ENCODE data around the gene TBCE. TPM values are rescaled to one million over a fixed set of nuclear protein-coding genes. Genes with fewer than 3 reads are reported as not detected.
"Not testable (repeated sequence)": the region's sequence is repeated elsewhere in the genome, so short reads cannot be mapped to it uniquely, and the experiment has no call there.

TBCE gene
- total RNA-seq, 1 donor = 5.0 TPM

- no peak overlapping the region for H3K4me3 ChIP-seq (ENCODE audit: low read length)
- no peaks in the 10 kb centered on the region for H3K27me3 ChIP-seq (ENCODE audit: insufficient read depth, low read length)
Measured at GRCh38 chr1:235448616-235449015, 81.4 kb downstream of the TBCE start.

GRCh38 chr1:235450433-235450832 is 83.2 kb downstream of the TBCE start:
- Histone ChIP-seq H3K4me1 (ENCODE audit: insufficient read depth, low read length) (no peaks in the 10 kb centered on the region), H3K27me3 (ENCODE audit: insufficient read depth, low read length) (no peaks in the 10 kb centered on the region), H3K9me3 (ENCODE audit: low read depth, low read length) (no peaks in the 10 kb centered on the region), H3K4me3 (ENCODE audit: low read length) (no peak overlapping the region)

More at GRCh38 chr1:235448616-235449015, 81.4 kb downstream of the TBCE start:
- Histone ChIP-seq H3K9me3 (ENCODE audit: low read depth, low read length) (no peaks in the 10 kb centered on the region), H3K4me1 (ENCODE audit: insufficient read depth, low read length) (no peaks in the 10 kb centered on the region)

- Histone ChIP-seq H3K4me3 (ENCODE audit: low read length) (no peak overlapping the region), H3K27me3 (ENCODE audit: insufficient read depth, low read length) (no peaks in the 10 kb centered on the region), H3K9me3 (ENCODE audit: low read depth, low read length) (no peaks in the 10 kb centered on the region), H3K4me1 (ENCODE audit: insufficient read depth, low read length) (no peaks in the 10 kb centered on the region)
Measured at GRCh38 chr1:235450886-235451483, 83.8 kb downstream of the TBCE start.

- no peaks in the 10 kb centered on the region for H3K4me1 ChIP-seq (ENCODE audit: insufficient read depth, low read length)
- H3K9me3 ChIP-seq (ENCODE audit: low read depth, low read length) = no peaks in the 10 kb centered on the region
- H3K27me3 ChIP-seq (ENCODE audit: insufficient read depth, low read length) = no peaks in the 10 kb centered on the region
- no peak overlapping the region for H3K4me3 ChIP-seq (ENCODE audit: low read length)
Measured at GRCh38 chr1:235454021-235454420, 86.8 kb downstream of the TBCE start.

GRCh38 chr1:235455097-235455496 is 87.9 kb downstream of the TBCE start:
- Histone ChIP-seq H3K4me1 (ENCODE audit: insufficient read depth, low read length) (no peaks in the 10 kb centered on the region), H3K27me3 (ENCODE audit: insufficient read depth, low read length) (no peaks in the 10 kb centered on the region), H3K9me3 (ENCODE audit: low read depth, low read length) (no peaks in the 10 kb centered on the region), H3K4me3 (ENCODE audit: low read length) (no peak overlapping the region)

GRCh38 chr1:235455823-235456222 is 88.6 kb downstream of the TBCE start:
- no peaks in the 10 kb centered on the region for H3K27me3 ChIP-seq (ENCODE audit: insufficient read depth, low read length)

GRCh38 chr1:235457856-235458255 is 90.6 kb downstream of the TBCE start:
- H3K4me3 ChIP-seq (ENCODE audit: low read length); H3K9me3 ChIP-seq (ENCODE audit: low read depth, low read length); H3K27me3 ChIP-seq (ENCODE audit: insufficient read depth, low read length); H3K4me1 ChIP-seq (ENCODE audit: insufficient read depth, low read length): not testable (repeated sequence)

More at GRCh38 chr1:235455823-235456222, 88.6 kb downstream of the TBCE start:
- no peaks in the 10 kb centered on the region for H3K4me1 ChIP-seq (ENCODE audit: insufficient read depth, low read length)
- H3K4me3 ChIP-seq (ENCODE audit: low read length) = no peak overlapping the region
- H3K9me3 ChIP-seq (ENCODE audit: low read depth, low read length) = no peaks in the 10 kb centered on the region

- no peaks in the 10 kb centered on the region for H3K4me1 ChIP-seq (ENCODE audit: insufficient read depth, low read length)
- no peaks in the 10 kb centered on the region for H3K27me3 ChIP-seq (ENCODE audit: insufficient read depth, low read length)
- no peaks in the 10 kb centered on the region for H3K9me3 ChIP-seq (ENCODE audit: low read depth, low read length)
- no peak overlapping the region for H3K4me3 ChIP-seq (ENCODE audit: low read length)
Measured at GRCh38 chr1:235460770-235461169, 93.5 kb downstream of the TBCE start.

- Histone ChIP-seq H3K27me3 (ENCODE audit: insufficient read depth, low read length) (no peaks in the 10 kb centered on the region), H3K4me1 (ENCODE audit: insufficient read depth, low read length) (no peaks in the 10 kb centered on the region), H3K4me3 (ENCODE audit: low read length) (no peak overlapping the region), H3K9me3 (ENCODE audit: low read depth, low read length) (no peaks in the 10 kb centered on the region)
Measured at GRCh38 chr1:235461954-235462353, 94.7 kb downstream of the TBCE start.

- not testable (repeated sequence) for H3K4me1 ChIP-seq (ENCODE audit: insufficient read depth, low read length); H3K27me3 ChIP-seq (ENCODE audit: insufficient read depth, low read length); H3K9me3 ChIP-seq (ENCODE audit: low read depth, low read length); H3K4me3 ChIP-seq (ENCODE audit: low read length)
Measured at GRCh38 chr1:235462832-235463231, 95.6 kb downstream of the TBCE start.

GRCh38 chr1:235465066-235465465 is 97.8 kb downstream of the TBCE start:
- Histone ChIP-seq H3K9me3 (ENCODE audit: low read depth, low read length) (no peaks in the 10 kb centered on the region), H3K4me1 (ENCODE audit: insufficient read depth, low read length) (no peaks in the 10 kb centered on the region), H3K27me3 (ENCODE audit: insufficient read depth, low read length) (no peaks in the 10 kb centered on the region), H3K4me3 (ENCODE audit: low read length) (no peak overlapping the region)

GRCh38 chr1:235468004-235468403 is 100.8 kb downstream of the TBCE start:
- Histone ChIP-seq H3K9me3 (ENCODE audit: low read depth, low read length) (no peaks in the 10 kb centered on the region), H3K4me3 (ENCODE audit: low read length) (no peak overlapping the region), H3K27me3 (ENCODE audit: insufficient read depth, low read length) (no peaks in the 10 kb centered on the region), H3K4me1 (ENCODE audit: insufficient read depth, low read length) (no peaks in the 10 kb centered on the region)

GRCh38 chr1:235468970-235469369 is 101.7 kb downstream of the TBCE start:
- no peaks in the 10 kb centered on the region for H3K4me1 ChIP-seq (ENCODE audit: insufficient read depth, low read length)
- H3K4me3 ChIP-seq (ENCODE audit: low read length) = no peak overlapping the region
- H3K9me3 ChIP-seq (ENCODE audit: low read depth, low read length) = no peaks in the 10 kb centered on the region
- H3K27me3 ChIP-seq (ENCODE audit: insufficient read depth, low read length) = no peaks in the 10 kb centered on the region

GRCh38 chr1:235469897-235470296 is 102.7 kb downstream of the TBCE start:
- H3K27me3 ChIP-seq (ENCODE audit: insufficient read depth, low read length); H3K4me1 ChIP-seq (ENCODE audit: insufficient read depth, low read length); H3K4me3 ChIP-seq (ENCODE audit: low read length); H3K9me3 ChIP-seq (ENCODE audit: low read depth, low read length): not testable (repeated sequence)

GRCh38 chr1:235470741-235471439 is 103.7 kb downstream of the TBCE start:
- Histone ChIP-seq H3K4me3 (ENCODE audit: low read length) (no peak overlapping the region), H3K9me3 (ENCODE audit: low read depth, low read length) (no peaks in the 10 kb centered on the region), H3K27me3 (ENCODE audit: insufficient read depth, low read length) (no peaks in the 10 kb centered on the region), H3K4me1 (ENCODE audit: insufficient read depth, low read length) (no peaks in the 10 kb centered on the region)

GRCh38 chr1:235473806-235474205 is 106.6 kb downstream of the TBCE start:
- H3K4me1 ChIP-seq (ENCODE audit: insufficient read depth, low read length) = no peaks in the 10 kb centered on the region
- no peak overlapping the region for H3K4me3 ChIP-seq (ENCODE audit: low read length)
- no peaks in the 10 kb centered on the region for H3K9me3 ChIP-seq (ENCODE audit: low read depth, low read length)

More at GRCh38 chr1:235473806-235474205, 106.6 kb downstream of the TBCE start:
- H3K27me3 ChIP-seq (ENCODE audit: insufficient read depth, low read length) = no peaks in the 10 kb centered on the region

All from mononuclear cell (primary cell).